WTC11 (cell line): Measurements from ENCODE around the gene RBM15. TPM values are rescaled to one million over a fixed set of nuclear protein-coding genes. Genes with fewer than 3 reads are reported as not detected.

Experiments
- ATAC-seq: fragments of 200-7000 bp; cut with Tn5 transposase; 2 replicates; pipeline ENCODE4 v1.10.0; 2021; ENCODE audit warnings: mild to moderate bottlenecking, moderate library complexity
- CTCF ChIA-PET: fragments of 300-600 bp; sonication (Branson Sonifier 250); formaldehyde crosslinking; loops from one replicate; lab custom pipeline; 2021; ENCODE audit warnings: antibody characterized with exemption; lab: Charles Lee
- POLR2A ChIA-PET: fragments of 350-600 bp; sonication (Branson Sonifier 250); formaldehyde crosslinking; loops from one replicate; lab custom pipeline; 2021; ENCODE audit warnings: antibody characterized with exemption; lab: Charles Lee
- DNase-seq: peaks from one replicate; pipeline ENCODE4 v3.0.0; 2021; ENCODE audit warnings: low spot score
- H3K27ac Mint-ChIP-seq: 2 replicates; pipeline ENCODE4 v1.8.0; 2021; ENCODE audit warnings: mixed read lengths
- H3K27me3 Mint-ChIP-seq: 2 replicates; pipeline ENCODE4 v1.8.0; 2021; ENCODE audit warnings: low read depth, mild to moderate bottlenecking, moderate library complexity, mixed read lengths
- H3K36me3 Mint-ChIP-seq: 2 replicates; pipeline ENCODE4 v1.8.0; 2021; ENCODE audit warnings: mixed read lengths
- H3K4me1 Mint-ChIP-seq: 2 replicates; pipeline ENCODE4 v1.8.0; 2022; ENCODE audit warnings: mixed read lengths
- H3K4me3 Mint-ChIP-seq: 2 replicates; pipeline ENCODE4 v1.8.0; 2021; ENCODE audit warnings: mild to moderate bottlenecking, moderate library complexity, mixed read lengths
- H3K9me3 Mint-ChIP-seq: 2 replicates; pipeline ENCODE4 v1.8.0; 2021; ENCODE audit warnings: mixed read lengths
- AR ChIP-seq: fragments of 250-450 bp; sonication (Bioruptor Pico); IDR thresholded peaks from 2 replicates; pipeline ENCODE4 v1.9.0; 2021; ENCODE audit warnings: mild to moderate bottlenecking
- ATF1 ChIP-seq: sonication (generic); formaldehyde crosslinking; IDR thresholded peaks from 2 replicates; pipeline ENCODE4 v1.8.1; 2023; ENCODE audit warnings: mild to moderate bottlenecking, moderate library complexity, missing genetic modification reagents
- ATF3 ChIP-seq: sonication (generic); formaldehyde crosslinking; conservative IDR thresholded peaks from 2 replicates; pipeline ENCODE4 v1.8.1; 2022; ENCODE audit warnings: mild to moderate bottlenecking, missing genetic modification reagents
- CDX4 ChIP-seq: fragments of 250-450 bp; sonication (Bioruptor Pico); IDR thresholded peaks from 2 replicates; pipeline ENCODE4 v1.9.0; 2021; ENCODE audit warnings: moderate library complexity, mild to moderate bottlenecking, inconsistent platforms, borderline replicate concordance
- CREM ChIP-seq: sonication (generic); formaldehyde crosslinking; IDR thresholded peaks from 2 replicates; pipeline ENCODE4 v1.8.1; 2022; ENCODE audit warnings: mild to moderate bottlenecking, missing genetic modification reagents, moderate library complexity
- HMGA2 ChIP-seq: fragments of 250-450 bp; sonication (Bioruptor Pico); IDR thresholded peaks from 2 replicates; pipeline ENCODE4 v1.4.0; 2021; ENCODE audit warnings: mild to moderate bottlenecking, moderate library complexity
- MLX ChIP-seq: sonication (generic); formaldehyde crosslinking; IDR thresholded peaks from 2 replicates; pipeline ENCODE4 v1.8.1; 2023; ENCODE audit warnings: mild to moderate bottlenecking, missing genetic modification reagents, moderate library complexity
- NFYB ChIP-seq: sonication (generic); formaldehyde crosslinking; conservative IDR thresholded peaks from 2 replicates; pipeline ENCODE4 v1.8.0; 2022; ENCODE audit warnings: low read depth, missing genetic modification reagents
- RORB ChIP-seq: fragments of 250-450 bp; sonication (Bioruptor Pico); IDR thresholded peaks from 2 replicates; pipeline ENCODE4 v1.9.0; 2021; ENCODE audit warnings: mild to moderate bottlenecking
- STAT6 ChIP-seq: sonication (generic); formaldehyde crosslinking; conservative IDR thresholded peaks from 2 replicates; pipeline ENCODE4 v1.8.1; 2023; ENCODE audit warnings: mild to moderate bottlenecking, low read depth, missing genetic modification reagents, moderate library complexity
- USF2 ChIP-seq: sonication (generic); formaldehyde crosslinking; IDR thresholded peaks from 2 replicates; pipeline ENCODE4 v1.8.1; 2023; ENCODE audit warnings: mild to moderate bottlenecking, missing genetic modification reagents, moderate library complexity
- ZBTB21 ChIP-seq: sonication (generic); formaldehyde crosslinking; IDR thresholded peaks from 2 replicates; pipeline ENCODE4 v1.8.1; 2023; ENCODE audit warnings: mild to moderate bottlenecking, missing genetic modification reagents, borderline replicate concordance
- ZNF138 ChIP-seq: sonication (generic); formaldehyde crosslinking; conservative IDR thresholded peaks from 2 replicates; pipeline ENCODE4 v1.8.1; 2022; ENCODE audit warnings: mild to moderate bottlenecking, moderate library complexity, missing genetic modification reagents
- ZNF281 ChIP-seq: sonication (generic); formaldehyde crosslinking; IDR thresholded peaks from 2 replicates; pipeline ENCODE4 v1.8.0; 2023; ENCODE audit warnings: mild to moderate bottlenecking, missing genetic modification reagents
- ZNF396 ChIP-seq: fragments of 250-450 bp; sonication (Bioruptor Pico); IDR thresholded peaks from 2 replicates; pipeline ENCODE4 v1.8.0; 2021; ENCODE audit warnings: mild to moderate bottlenecking, moderate library complexity, borderline replicate concordance
- ZNF416 ChIP-seq: fragments of 250-450 bp; sonication (Bioruptor Pico); IDR thresholded peaks from 2 replicates; pipeline ENCODE4 v1.9.0; 2021; ENCODE audit warnings: mild to moderate bottlenecking, inconsistent platforms
- total RNA-seq: library from RNA; stranded (reverse); gene quantifications from 3 replicates; pipeline ENCODE4 v1.2.3, GENCODE V29; 2021
- TF ChIP-seq, protein P1 (sequence below): sonication (generic); formaldehyde crosslinking; IDR thresholded peaks from 2 replicates; pipeline ENCODE4 v1.8.1; 2022; ENCODE audit warnings: mild to moderate bottlenecking, missing genetic modification reagents, moderate library complexity, borderline replicate concordance
- TF ChIP-seq, protein P2 (sequence below): sonication (generic); formaldehyde crosslinking; IDR thresholded peaks from 2 replicates; pipeline ENCODE4 v1.8.0; 2023; ENCODE audit warnings: missing genetic modification reagents

The RBM15 gene
- total RNA-seq, 1 experiment from 2014 or later = 50.6 TPM

DNA sequence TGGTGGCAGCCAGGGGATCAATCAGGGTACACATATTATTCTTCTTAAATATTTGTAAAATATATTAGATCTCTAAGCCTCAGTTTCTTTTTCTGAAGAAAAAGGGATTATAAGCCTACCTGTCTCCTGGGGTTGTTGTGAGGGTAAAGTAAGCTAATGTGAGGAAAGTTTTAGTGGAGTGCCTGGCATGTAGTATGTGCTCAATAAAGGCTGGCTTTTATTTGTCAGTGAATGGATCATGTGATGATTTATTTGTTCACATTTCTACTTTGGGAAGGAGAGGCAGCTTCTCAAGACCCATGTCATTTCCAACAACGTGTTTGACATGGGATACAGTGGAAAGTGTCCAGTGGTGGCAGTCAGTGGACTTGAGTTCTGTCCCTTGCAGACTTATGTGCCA is 12.4 kb upstream of the RBM15 start:
- no peaks in the 10 kb centered on the region for H3K27me3 Mint-ChIP-seq
- CTCF ChIA-PET = interaction anchor here (1.7 to 2.5 kb wide), 2 partner anchors 14 to 119 kb away, joined by 8 to 12 read pairs; no protein-coding TSS in a partner anchor
- H3K4me1 Mint-ChIP-seq = peaks cover 4% of the 10 kb centered on the region; the same call in 1 of the 2 replicates
- H3K9me3 Mint-ChIP-seq = no peaks in the 10 kb centered on the region
- ATAC-seq = no peak
- DNase-seq = no peak
- no peaks in the 10 kb centered on the region for H3K36me3 Mint-ChIP-seq
- POLR2A ChIA-PET = no interaction called here
- TF ChIP-seq AR = no peak
- TF ChIP-seq RORB (CRISPR knock-in tag) = no peak
- TF ChIP-seq ZNF281 (CRISPR knock-in tag) = no peak
- TF ChIP-seq ZNF396 (CRISPR knock-in tag) = no peak
- TF ChIP-seq ZNF416 = no peak
- TF ChIP-seq USF2 = no peak
- TF ChIP-seq CDX4 (CRISPR knock-in tag) = no peak
- TF ChIP-seq, protein P1, sequence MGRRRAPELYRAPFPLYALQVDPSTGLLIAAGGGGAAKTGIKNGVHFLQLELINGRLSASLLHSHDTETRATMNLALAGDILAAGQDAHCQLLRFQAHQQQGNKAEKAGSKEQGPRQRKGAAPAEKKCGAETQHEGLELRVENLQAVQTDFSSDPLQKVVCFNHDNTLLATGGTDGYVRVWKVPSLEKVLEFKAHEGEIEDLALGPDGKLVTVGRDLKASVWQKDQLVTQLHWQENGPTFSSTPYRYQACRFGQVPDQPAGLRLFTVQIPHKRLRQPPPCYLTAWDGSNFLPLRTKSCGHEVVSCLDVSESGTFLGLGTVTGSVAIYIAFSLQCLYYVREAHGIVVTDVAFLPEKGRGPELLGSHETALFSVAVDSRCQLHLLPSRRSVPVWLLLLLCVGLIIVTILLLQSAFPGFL (CRISPR knock-in tag) = no peak
- TF ChIP-seq, protein P2, sequence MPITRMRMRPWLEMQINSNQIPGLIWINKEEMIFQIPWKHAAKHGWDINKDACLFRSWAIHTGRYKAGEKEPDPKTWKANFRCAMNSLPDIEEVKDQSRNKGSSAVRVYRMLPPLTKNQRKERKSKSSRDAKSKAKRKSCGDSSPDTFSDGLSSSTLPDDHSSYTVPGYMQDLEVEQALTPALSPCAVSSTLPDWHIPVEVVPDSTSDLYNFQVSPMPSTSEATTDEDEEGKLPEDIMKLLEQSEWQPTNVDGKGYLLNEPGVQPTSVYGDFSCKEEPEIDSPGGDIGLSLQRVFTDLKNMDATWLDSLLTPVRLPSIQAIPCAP (CRISPR knock-in tag) = no peak
- TF ChIP-seq HMGA2 (CRISPR knock-in tag) = no peak
- TF ChIP-seq ATF1 = no peak
- TF ChIP-seq, all 79 proteins: peak for 0
- Mint-ChIP-seq H3K27ac (no peak overlapping the region), H3K4me3 (no peak overlapping the region)

- H3K9me3 Mint-ChIP-seq = no peaks in the 10 kb centered on the region
- CTCF ChIA-PET = interaction anchor here (0.7 to 1.9 kb wide), 6 partner anchors 10 to 268 kb away, joined by 3 to 13 read pairs (median 6); partner anchors contain the start of gene RBM15
- TF ChIP-seq ZBTB21 (no peak), CREM (CRISPR knock-in tag) (no peak), MLX (CRISPR knock-in tag) (no peak), ATF3 (CRISPR knock-in tag) (no peak), STAT6 (CRISPR knock-in tag) (no peak), ZNF138 (no peak), NFYB (no peak), HMGA2 (CRISPR knock-in tag) (no peak)
- TF ChIP-seq, all 79 proteins: peak for 0
- ATAC-seq (no peak), DNase-seq (no peak)
- POLR2A ChIA-PET = interaction anchor here (0.7 to 1.6 kb wide), 2 partner anchors 10 to 118 kb away, joined by 3 to 4 read pairs; partner anchors contain the start of genes KCNC4 and RBM15
- H3K4me3 Mint-ChIP-seq = no peak overlapping the region
- H3K4me1 Mint-ChIP-seq = peaks cover 4% of the 10 kb centered on the region; the same call in 1 of the 2 replicates
- H3K27ac Mint-ChIP-seq = no peak overlapping the region
- H3K36me3 Mint-ChIP-seq = no peaks in the 10 kb centered on the region
- H3K27me3 Mint-ChIP-seq = no peaks in the 10 kb centered on the region
Measured at GRCh38 chr1:110328274-110328673, 10.9 kb upstream of the RBM15 start.
